SH-SY5Y (cell line): Measurements from ENCODE around the gene CELF2.

Source experiments
- GATA2 ChIP-seq: IDR thresholded peaks from 2 replicates; pipeline ENCODE4 v1.6.1; 2011; ENCODE audit warnings: mild to moderate bottlenecking, low read depth, low read length
- GATA3 ChIP-seq: IDR thresholded peaks from 2 replicates; pipeline ENCODE4 v1.6.1; 2011; ENCODE audit warnings: low read depth, mild to moderate bottlenecking, low read length, moderate library complexity

DNA sequence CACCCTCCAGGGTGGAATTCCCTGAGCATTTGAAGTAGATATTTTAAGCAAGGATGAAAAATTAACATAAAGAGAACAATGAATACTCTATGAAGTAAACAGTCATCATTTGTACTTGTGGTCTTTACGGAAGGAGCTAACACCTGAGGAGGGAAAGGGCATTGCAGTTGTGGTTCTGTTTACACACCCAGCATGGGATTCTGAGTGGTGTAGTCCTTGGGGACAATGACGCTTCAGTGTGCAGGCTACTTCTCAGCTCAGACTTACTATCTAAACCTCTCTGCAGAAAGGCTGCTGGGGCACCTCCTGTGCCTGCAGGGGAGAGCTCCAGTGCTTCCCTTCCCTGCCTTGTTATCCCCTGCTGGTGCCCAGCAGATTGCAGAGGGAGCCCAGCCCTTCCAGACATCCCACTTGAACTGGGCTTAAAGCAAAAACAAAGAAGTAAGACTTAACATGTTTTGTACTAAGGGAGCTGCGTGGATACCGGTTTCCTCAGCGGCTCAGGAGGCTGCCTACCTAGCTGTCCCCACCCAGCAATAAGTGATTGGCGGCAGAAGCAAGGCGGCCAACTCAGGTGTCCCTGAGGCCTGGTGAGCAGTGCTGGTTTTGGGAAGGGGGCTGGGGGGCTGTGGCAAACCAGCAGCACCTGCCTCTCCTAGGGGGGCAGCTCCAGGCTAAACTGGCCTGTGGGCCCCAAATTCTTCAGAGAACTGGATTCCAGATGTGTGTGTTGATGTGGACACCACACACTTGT lies 89.1 kb downstream of the CELF2 start:
- no peak for TF ChIP-seq GATA2
- no peak for TF ChIP-seq GATA3
